Natural killer cell treated with Interleukin-12 subunit alpha and Interleukin-12 subunit beta and Interleukin-15 and Interleukin-18, amount 100 ng/mL, for 72 hours (primary cell): ENCODE results near the gene POU2F2. TPM values are rescaled to one million over a fixed set of nuclear protein-coding genes. Genes with fewer than 3 reads are reported as not detected.

Experiments used
- ATAC-seq, 2 donors: fragments of 150-1000 bp; cut with Tn5 transposase in 1 of 2; sonication (Bioruptor Pico), chemical (Tn5 transposase) in 1 of 2; 2 replicates each; pipeline ENCODE4 v1.10.0; 2021
- DNase-seq: peaks from one replicate; pipeline ENCODE4 v3.0.0; 2022; ENCODE audit warnings: low spot score
- H3K27ac Mint-ChIP-seq, 2 donors: 1 replicate in 1 of 2; 2 replicates in 1 of 2; pipeline ENCODE4 v1.8.0; 2022; ENCODE audit warnings: mixed read lengths in 2 of 2, mild to moderate bottlenecking in 1 of 2, moderate library complexity in 1 of 2
- H3K27me3 Mint-ChIP-seq, 2 donors: 1 replicate in 1 of 2; 2 replicates in 1 of 2; pipeline ENCODE4 v1.8.0; 2022; ENCODE audit warnings: mixed read lengths in 2 of 2
- H3K36me3 Mint-ChIP-seq: one replicate; pipeline ENCODE4 v1.8.0; 2022; ENCODE audit warnings: mixed read lengths
- H3K4me1 Mint-ChIP-seq, 2 donors: 1 replicate in 1 of 2; 2 replicates in 1 of 2; pipeline ENCODE4 v1.8.0; 2022; ENCODE audit warnings: low read depth in 2 of 2, mixed read lengths in 2 of 2, mild to moderate bottlenecking in 1 of 2
- H3K4me3 Mint-ChIP-seq: one replicate; pipeline ENCODE4 v1.8.0; 2022; ENCODE audit warnings: mixed read lengths
- H3K9me3 Mint-ChIP-seq: 2 replicates; pipeline ENCODE4 v1.8.0; 2022; ENCODE audit warnings: mixed read lengths
- total RNA-seq, 2 donors: library from RNA; stranded (reverse); gene quantifications; one replicate each; pipeline ENCODE4 v1.2.3, GENCODE V29; 2022

POU2F2 gene
- total RNA-seq, 2 donors from 2014 or later = 21.6 to 30.5 TPM

DNA sequence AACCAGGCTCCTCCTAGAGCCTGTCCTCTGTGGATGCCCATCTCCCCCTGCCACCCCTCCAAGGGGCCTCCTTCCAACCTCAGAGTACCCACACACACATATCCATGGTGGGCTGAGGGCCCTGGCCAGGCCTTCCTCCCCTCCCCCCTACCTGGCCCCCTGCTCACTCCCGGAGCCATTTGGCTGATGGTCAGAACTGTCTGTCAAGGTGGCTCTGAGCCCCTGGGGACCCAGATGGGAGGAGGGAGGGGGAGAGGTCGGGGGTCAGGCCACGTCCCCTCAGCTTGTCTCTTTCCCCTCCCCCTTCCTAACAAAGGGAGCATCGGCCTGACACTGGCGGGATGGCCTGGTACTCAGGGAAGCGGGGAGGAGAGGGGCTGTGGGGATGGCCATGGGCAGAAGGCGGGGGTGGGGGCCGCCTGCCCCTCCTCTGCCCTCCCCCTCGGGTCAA is 18.7 kb upstream of the POU2F2 start:
- no peak for ATAC-seq
- Mint-ChIP-seq H3K9me3 (no peaks in the 10 kb centered on the region), H3K27me3 (peaks cover 11 to 22% of the 10 kb centered on the region in 2 donors), H3K4me3 (no peak overlapping the region), H3K27ac (no peak overlapping the region), H3K4me1 (peaks cover 18 to 23% of the 10 kb centered on the region in 2 donors), H3K36me3 (no peaks in the 10 kb centered on the region)
- DNase-seq = no peak

GRCh38 chr19:42150364-42150763 is 18.1 kb upstream of the POU2F2 start:
- Mint-ChIP-seq H3K27me3 (peaks cover 11 to 22% of the 10 kb centered on the region in 2 donors), H3K4me1 (peaks cover 18 to 22% of the 10 kb centered on the region in 2 donors), H3K9me3 (no peaks in the 10 kb centered on the region), H3K4me3 (no peak overlapping the region), H3K36me3 (no peaks in the 10 kb centered on the region), H3K27ac (no peak overlapping the region)
- no peak for ATAC-seq
- DNase-seq = no peak

DNA sequence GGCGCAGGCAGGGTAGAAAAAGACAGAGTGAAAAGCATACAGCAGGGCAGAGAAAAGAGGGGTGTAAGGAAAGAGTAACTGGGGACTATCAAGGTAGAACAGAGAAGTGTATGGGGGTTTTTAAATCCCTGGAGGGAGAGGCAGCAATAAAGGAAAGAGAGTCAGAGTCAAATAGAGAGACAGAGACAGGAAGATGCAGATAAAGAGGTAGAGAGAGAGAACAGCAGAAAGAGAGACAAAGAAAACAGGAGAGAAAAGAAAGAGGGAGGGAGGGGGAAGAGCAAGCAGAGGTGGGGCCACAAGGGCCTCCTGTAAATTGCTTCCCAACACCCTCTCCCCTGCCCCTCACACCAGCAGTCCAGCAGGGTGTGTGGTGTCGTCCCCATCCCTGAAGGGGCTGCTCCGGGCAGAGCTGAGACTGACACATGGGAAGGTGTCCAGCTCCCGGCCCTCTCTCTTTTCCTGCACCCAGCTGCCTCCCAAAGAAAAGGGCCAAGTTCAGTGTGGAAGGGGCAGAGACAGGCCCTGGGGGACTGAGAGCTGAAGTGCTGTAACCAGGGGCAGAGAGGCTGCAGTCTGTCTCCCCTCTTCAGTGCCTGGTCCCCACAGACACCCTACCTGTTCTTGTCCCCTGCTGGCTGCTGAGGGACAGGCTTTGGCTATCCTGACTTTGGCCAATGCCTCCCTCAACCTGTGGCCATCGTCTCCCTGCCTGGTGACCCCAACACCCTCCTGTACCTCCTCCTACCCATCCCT is 17.4 kb upstream of the POU2F2 start:
- DNase-seq = no peak
- H3K4me1 Mint-ChIP-seq = peaks cover 14 to 15% of the 10 kb centered on the region in 2 donors
- ATAC-seq = no peak
- no peak overlapping the region for H3K4me3 Mint-ChIP-seq
- H3K27me3 Mint-ChIP-seq = peaks cover 11 to 21% of the 10 kb centered on the region in 2 donors
- no peak overlapping the region for H3K27ac Mint-ChIP-seq
- no peaks in the 10 kb centered on the region for H3K36me3 Mint-ChIP-seq
- H3K9me3 Mint-ChIP-seq = no peaks in the 10 kb centered on the region

DNA sequence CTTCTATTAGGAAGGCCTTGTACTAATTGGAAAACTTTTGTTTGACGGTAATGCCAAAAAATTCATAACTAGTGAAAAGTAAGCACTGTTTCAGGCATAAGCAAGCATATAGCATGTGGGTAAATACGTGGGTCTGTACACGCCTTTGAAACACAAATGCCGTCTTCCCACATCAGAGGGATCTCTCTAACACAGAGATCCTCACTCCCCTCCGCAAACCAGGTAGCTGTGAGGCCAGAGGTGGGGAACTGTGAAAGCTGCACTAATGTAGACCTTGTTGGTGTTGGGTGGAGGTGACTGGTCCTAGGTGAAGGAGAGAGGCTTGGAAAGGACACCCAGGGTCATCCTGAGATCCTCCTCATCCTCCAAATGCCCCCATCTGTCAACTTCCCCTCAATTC is 16.0 kb upstream of the POU2F2 start:
- no peak overlapping the region for H3K27ac Mint-ChIP-seq
- H3K4me1 Mint-ChIP-seq = peaks cover 10 to 14% of the 10 kb centered on the region in 2 donors
- H3K36me3 Mint-ChIP-seq = no peaks in the 10 kb centered on the region
- no peaks in the 10 kb centered on the region for H3K9me3 Mint-ChIP-seq
- no peak overlapping the region for H3K4me3 Mint-ChIP-seq
- peaks cover 11 to 12% of the 10 kb centered on the region in 2 donors for H3K27me3 Mint-ChIP-seq
- no peak for ATAC-seq
- DNase-seq = no peak

DNA sequence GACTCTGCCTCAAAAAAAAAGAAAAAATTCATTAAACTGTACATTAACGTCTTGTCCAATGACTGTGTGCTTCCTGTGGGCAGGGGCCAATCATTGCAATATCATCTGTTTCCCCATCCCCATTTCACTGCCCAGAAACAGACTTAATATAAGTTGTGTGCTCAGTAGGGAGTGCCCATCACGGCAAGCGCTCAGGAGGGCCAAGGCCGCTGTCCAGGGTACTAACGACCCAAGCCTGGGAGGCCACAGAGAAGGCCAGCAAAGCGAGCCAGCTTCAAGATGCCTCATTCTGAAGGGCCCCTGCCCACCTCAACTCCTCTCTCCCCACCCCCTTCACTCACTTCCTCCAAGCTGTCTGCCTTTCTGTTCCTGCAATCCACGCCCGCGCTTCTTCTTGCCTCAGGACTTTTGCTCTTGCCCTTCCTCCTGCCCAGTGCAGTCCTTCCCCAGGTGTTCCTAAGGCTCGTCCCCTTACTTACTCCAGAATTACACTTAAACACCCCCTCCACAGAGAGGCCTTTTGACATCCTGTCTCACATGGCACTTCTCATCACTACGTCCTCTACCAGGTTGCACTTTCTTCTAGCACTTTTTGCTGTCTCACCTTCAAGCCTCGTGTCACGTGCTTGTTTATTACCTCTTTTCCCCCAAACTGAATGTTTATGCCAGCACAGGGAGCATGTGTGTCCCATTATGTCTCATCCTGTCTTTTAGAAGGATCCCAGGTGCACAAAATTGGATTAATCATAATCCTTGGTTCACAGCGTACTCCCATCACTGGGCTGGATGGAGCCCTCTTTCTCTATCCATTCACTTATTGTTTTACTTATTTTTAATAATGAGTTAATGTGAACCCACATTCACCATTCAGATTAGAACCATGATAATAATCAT is 11.3 kb upstream of the POU2F2 start:
- peaks cover 0 to 9% of the 10 kb centered on the region in 2 donors for H3K27me3 Mint-ChIP-seq
- no peaks in the 10 kb centered on the region for H3K36me3 Mint-ChIP-seq
- no peak overlapping the region for H3K27ac Mint-ChIP-seq
- H3K9me3 Mint-ChIP-seq = no peaks in the 10 kb centered on the region
- no peak for DNase-seq
- no peak for ATAC-seq
- peaks cover 6 to 17% of the 10 kb centered on the region in 2 donors for H3K4me1 Mint-ChIP-seq
- H3K4me3 Mint-ChIP-seq = no peak overlapping the region

DNA sequence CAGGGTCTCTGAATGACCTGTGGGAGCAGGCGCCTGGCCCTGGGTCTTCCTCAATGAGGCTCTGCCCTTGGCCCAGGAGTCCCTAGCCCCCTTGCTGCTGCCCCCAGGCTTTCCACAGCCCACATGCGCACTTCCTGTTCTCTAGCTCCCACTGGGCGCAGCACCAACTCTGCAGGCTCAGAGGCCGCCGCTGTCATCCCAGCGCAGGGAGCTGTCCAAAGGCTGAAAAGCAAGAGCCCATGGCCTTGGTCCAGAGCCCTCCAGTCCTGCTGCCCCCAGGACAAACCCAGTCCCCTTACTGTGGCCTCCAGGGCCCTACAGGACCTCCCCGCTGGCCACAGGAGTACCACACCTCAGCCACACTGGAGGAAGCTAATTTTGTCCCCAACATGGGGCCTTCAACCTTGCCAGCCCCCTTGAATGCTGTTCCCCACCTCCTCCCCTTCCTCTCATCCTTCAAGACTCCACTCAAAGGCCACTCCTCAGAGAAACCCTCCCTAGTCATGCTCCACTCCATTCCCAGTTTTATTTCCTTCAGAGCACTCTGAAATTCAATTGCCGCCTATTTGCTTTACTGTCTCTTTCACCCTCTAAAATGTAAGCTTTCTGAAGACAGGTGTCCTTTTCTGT is 8.0 kb upstream of the POU2F2 start:
- Mint-ChIP-seq H3K36me3 (peaks cover 7% of the 10 kb centered on the region), H3K9me3 (no peaks in the 10 kb centered on the region), H3K27me3 (peaks cover 0 to 1% of the 10 kb centered on the region in 2 donors), H3K4me3 (no peak overlapping the region), H3K27ac (no peak overlapping the region), H3K4me1 (peaks cover 6 to 13% of the 10 kb centered on the region in 2 donors)
- ATAC-seq = peak; percentile 43 to 51
- no peak for DNase-seq

DNA sequence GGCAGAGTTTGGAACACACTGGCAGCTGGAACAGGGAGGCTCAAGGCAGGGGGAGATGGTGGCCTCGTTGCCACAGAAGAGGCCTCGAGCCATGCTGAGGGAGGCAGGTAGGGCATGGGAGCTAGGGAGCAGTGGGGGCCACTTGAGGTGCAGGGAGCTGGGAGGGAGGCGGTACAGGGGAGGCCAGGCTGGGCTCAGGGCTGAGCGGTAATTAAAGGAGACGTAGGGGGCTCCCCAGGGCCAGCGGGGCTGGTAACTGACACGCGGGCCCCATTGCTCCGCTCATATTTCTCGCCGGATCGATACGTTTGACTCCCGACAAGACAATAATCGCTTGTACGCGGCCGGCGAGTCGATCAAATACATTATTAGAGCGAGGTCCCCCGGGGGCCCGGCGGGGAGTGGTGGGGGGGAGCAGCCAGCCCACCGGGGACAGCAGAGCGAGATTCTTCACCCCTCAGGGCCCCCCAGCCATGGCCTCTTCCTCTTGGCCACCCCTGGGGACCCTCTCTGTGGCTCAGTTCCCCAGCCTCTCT is 2.4 kb upstream of the POU2F2 start:
- H3K27ac Mint-ChIP-seq = no peak overlapping the region
- no peaks in the 10 kb centered on the region for H3K27me3 Mint-ChIP-seq
- peaks cover 7% of the 10 kb centered on the region for H3K36me3 Mint-ChIP-seq
- H3K9me3 Mint-ChIP-seq = no peaks in the 10 kb centered on the region
- DNase-seq (no peak), ATAC-seq (no peak)
- no peak overlapping the region for H3K4me3 Mint-ChIP-seq
- H3K4me1 Mint-ChIP-seq = peaks cover 33 to 36% of the 10 kb centered on the region in 2 donors

- Mint-ChIP-seq H3K4me1 (peaks cover 38 to 48% of the 10 kb centered on the region in 2 donors), H3K27ac (peak overlapping the region; percentile 55 to 69), H3K4me3 (peak overlapping the region; percentile 95), H3K36me3 (peaks cover 2% of the 10 kb centered on the region), H3K27me3 (no peaks in the 10 kb centered on the region), H3K9me3 (no peaks in the 10 kb centered on the region)
- DNase-seq (peak; percentile 82), ATAC-seq (peak; percentile 81 to 87)
Observed at GRCh38 chr19:42132851-42133528, 744 bp upstream of the POU2F2 start.

- H3K27ac Mint-ChIP-seq = peak overlapping the region; percentile 51 to 69
- no peaks in the 10 kb centered on the region for H3K9me3 Mint-ChIP-seq
- H3K27me3 Mint-ChIP-seq = no peaks in the 10 kb centered on the region
- no peak for DNase-seq
- H3K36me3 Mint-ChIP-seq = no peaks in the 10 kb centered on the region
- H3K4me3 Mint-ChIP-seq = peak overlapping the region; percentile 95
- no peak for ATAC-seq
- H3K4me1 Mint-ChIP-seq = peaks cover 47 to 56% of the 10 kb centered on the region in 2 donors
Observed at GRCh38 chr19:42131149-42132029, 857 bp downstream of the POU2F2 start.

DNA sequence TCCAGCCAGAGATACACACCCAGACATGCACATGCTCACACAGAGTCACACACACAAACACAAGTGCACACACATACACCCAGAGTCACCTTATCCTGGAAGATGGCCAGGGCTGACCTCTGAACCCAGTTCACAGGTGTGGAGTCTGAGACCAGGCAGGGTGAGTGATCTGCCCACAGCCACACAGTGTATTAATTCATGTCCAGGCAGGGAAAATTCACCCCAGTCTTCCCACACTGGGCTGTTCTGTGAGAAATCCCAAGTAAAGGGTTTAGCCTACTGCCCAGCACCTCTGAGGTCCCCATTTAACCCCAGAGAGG is 2.0 kb downstream of the POU2F2 start:
- Mint-ChIP-seq H3K4me3 (peak overlapping the region; percentile 66), H3K27me3 (no peaks in the 10 kb centered on the region), H3K4me1 (peaks cover 55 to 63% of the 10 kb centered on the region in 2 donors), H3K27ac (peak overlapping the region; percentile 51 to 69), H3K36me3 (no peaks in the 10 kb centered on the region), H3K9me3 (no peaks in the 10 kb centered on the region)
- ATAC-seq (no peak), DNase-seq (no peak)

GRCh38 chr19:42129399-42130253 is 2.6 kb downstream of the POU2F2 start:
- H3K36me3 Mint-ChIP-seq = no peaks in the 10 kb centered on the region
- H3K4me1 Mint-ChIP-seq = peaks cover 55 to 67% of the 10 kb centered on the region in 2 donors

DNA sequence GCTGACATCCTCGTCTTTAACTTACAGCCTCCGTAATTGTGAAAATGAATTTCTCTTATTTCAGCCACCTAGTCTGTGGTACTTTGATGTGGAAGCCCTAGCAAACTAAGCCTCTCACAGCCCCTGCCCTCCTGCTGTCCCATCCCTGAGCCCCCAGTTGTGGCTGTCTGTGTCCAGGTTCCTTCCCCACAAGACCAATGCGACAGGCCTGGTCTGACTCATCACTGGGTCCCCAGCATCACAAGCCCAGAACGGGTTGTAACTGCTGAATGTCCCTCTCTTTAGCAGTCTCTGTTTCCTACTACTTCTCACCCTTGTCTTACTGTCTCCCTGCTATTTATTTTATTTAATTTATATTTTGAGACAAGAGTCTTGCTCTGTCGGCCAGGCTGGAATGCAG is 5.7 kb downstream of the POU2F2 start:
- Mint-ChIP-seq H3K36me3 (no peaks in the 10 kb centered on the region), H3K4me3 (no peak overlapping the region), H3K27me3 (no peaks in the 10 kb centered on the region), H3K4me1 (peaks cover 56 to 72% of the 10 kb centered on the region in 2 donors), H3K9me3 (no peaks in the 10 kb centered on the region), H3K27ac (no peak overlapping the region)
- DNase-seq = no peak
- ATAC-seq = no peak

More at GRCh38 chr19:42129399-42130253, 2.6 kb downstream of the POU2F2 start:
- H3K27ac Mint-ChIP-seq = peak overlapping the region; percentile 51 to 69
- ATAC-seq (no peak), DNase-seq (no peak)
- H3K9me3 Mint-ChIP-seq = no peaks in the 10 kb centered on the region
- peak overlapping the region; percentile 66 for H3K4me3 Mint-ChIP-seq
- no peaks in the 10 kb centered on the region for H3K27me3 Mint-ChIP-seq
